ENCODE measurements around the gene BPIFB2. TPM values are rescaled to one million over a fixed set of nuclear protein-coding genes. Genes with fewer than 3 reads are reported as not detected.

BPIFB2 gene
- total and polyA plus RNA-seq, 2 donors (not counting 3 experiments of a cell fraction or from before 2014, with no cell fraction given) = not detected

- no peaks in the 10 kb centered on the region for H3K27me3 ChIP-seq (ENCODE audit: control insufficient read depth in 2 of 2, insufficient read depth in 2 of 2, low read length in 2 of 2)
- H3K9me3 ChIP-seq (replicated peaks; ENCODE audit: control insufficient read depth, insufficient read depth, low read length) = no peaks in the 10 kb centered on the region
- CTCF ChIA-PET = no interaction called here
- no peak overlapping the region for H3K27ac ChIP-seq (ENCODE audit: insufficient read depth, low read depth, low read length)
- no peaks in the 10 kb centered on the region for H3K36me3 ChIP-seq (ENCODE audit: control insufficient read depth in 2 of 2, extremely low read depth in 1 of 2, insufficient read depth in 2 of 2, low read length in 2 of 2)
- dilution Hi-C loops (cut with MboI; ENCODE audit: extremely low pct_ligation_motif_present, low sequenced_read_pairs) = no loop called here
- TF ChIP-seq FOS (IDR thresholded peaks at IDR 0.05; ENCODE audit: borderline replicate concordance, insufficient read depth, low read length) (no peak), CTCF (IDR thresholded peaks at IDR 0.05; ENCODE audit: extremely low read depth in 1 of 2, insufficient read depth in 1 of 2, low read depth in 1 of 2, low read length in 2 of 2) (no peak), JUN (IDR thresholded peaks at IDR 0.05; ENCODE audit: borderline replicate concordance, insufficient read depth, insufficient read length, low read depth) (no peak), MAX (IDR thresholded peaks at IDR 0.05; ENCODE audit: insufficient read depth, insufficient read length) (no peak), GATA2 (IDR thresholded peaks at IDR 0.05; ENCODE audit: insufficient read depth, insufficient read length, low read depth, low read length) (no peak), EZH2 (IDR thresholded peaks at IDR 0.05; ENCODE audit: borderline replicate concordance, low read depth, low read length, severe bottlenecking) (no peak), POLR2AphosphoS5 (IDR thresholded peaks at IDR 0.05; ENCODE audit: insufficient read depth, low read depth, low read length) (no peak), MYC (IDR thresholded peaks at IDR 0.05; ENCODE audit: low read depth, low read length) (no peak), POLR2A (IDR thresholded peaks at IDR 0.05; ENCODE audit: low read depth, low read length) (no peak)
- H3K4me3 ChIP-seq (replicated peaks in 1 of 3; ENCODE audit: insufficient read depth in 1 of 3, low read depth in 1 of 3, low read length in 3 of 3) = no peak overlapping the region
- H3K79me2 ChIP-seq (ENCODE audit: control insufficient read depth, insufficient read depth, low read length) = no peaks in the 10 kb centered on the region
- H4K20me1 ChIP-seq (replicated peaks; ENCODE audit: control insufficient read depth, extremely low read depth, insufficient read depth, low read length) = no peaks in the 10 kb centered on the region
- H3K9ac ChIP-seq (replicated peaks; ENCODE audit: extremely low read depth, insufficient read depth, low read length) = no peak overlapping the region
- H3K4me1 ChIP-seq (ENCODE audit: control insufficient read depth, extremely low read depth, insufficient read depth, low read length) = no peaks in the 10 kb centered on the region
- no peak overlapping the region for H3K4me2 ChIP-seq (ENCODE audit: insufficient read depth, low read length)
- intact Hi-C loops (cut with micrococcal nuclease) = no loop called here
- no peak for FAIRE-seq
- H3K9me1 ChIP-seq (replicated peaks; ENCODE audit: control insufficient read depth, extremely low read depth, insufficient read depth, low read length) = no peaks in the 10 kb centered on the region
- H2AFZ ChIP-seq (ENCODE audit: low read depth, low read length) = no peak overlapping the region
- no TSS peak for BruUV-seq (replicated peaks)
- no peak for DNase-seq (ENCODE audit: low read depth, low spot score)
- POLR2A ChIA-PET = no interaction called here
These were observed 64.9 kb downstream of the BPIFB2 start for GRCh38 chr20:33072362-33072761.

Measured in endothelial cell of umbilical vein (primary cell).